ENCODE data around the gene STK39. TPM values are rescaled to one million over a fixed set of nuclear protein-coding genes. Genes with fewer than 3 reads are reported as not detected.

Gene STK39
- total RNA-seq, 1 experiment from 2014 or later: 22.1 TPM

- Histone ChIP-seq H2AFZ (ENCODE audit: low read length) (no peak overlapping the region), H3K79me2 (ENCODE audit: insufficient read depth, low read length) (no peaks in the 10 kb centered on the region), H2BK12ac (ENCODE audit: insufficient read length, low read depth, low read length) (no peak overlapping the region), H3K4me1 (ENCODE audit: insufficient read depth, low read length) (no peaks in the 10 kb centered on the region), H2AK5ac (ENCODE audit: insufficient read length, low read length) (no peak overlapping the region), H3K18ac (ENCODE audit: insufficient read length, low read depth, low read length) (no peak overlapping the region), H4K8ac (replicated peaks; ENCODE audit: insufficient read length, low read depth, low read length) (no peak overlapping the region), H2BK20ac (ENCODE audit: low read depth, low read length, poor library complexity, severe bottlenecking) (no peak overlapping the region), H3K23me2 (ENCODE audit: insufficient read length, low read depth, low read length, poor library complexity, severe bottlenecking) (no peaks in the 10 kb centered on the region), H3K9ac (ENCODE audit: extremely low read depth, insufficient read length, low read length) (no peak overlapping the region), H3T11ph (ENCODE audit: low read length) (no peak overlapping the region), H4K5ac (ENCODE audit: insufficient read length, low read depth, low read length) (no peak overlapping the region), H3K9me3 (ENCODE audit: control insufficient read depth, low read depth, low read length) (no peaks in the 10 kb centered on the region), H2BK5ac (ENCODE audit: insufficient read length, low read length) (no peak overlapping the region), H3K79me1 (ENCODE audit: insufficient read depth, low read depth, low read length, poor library complexity, severe bottlenecking) (no peaks in the 10 kb centered on the region), H3K14ac (ENCODE audit: insufficient read depth, low read length) (no peak overlapping the region), H3K23ac (ENCODE audit: insufficient read length, low read depth, low read length) (no peak overlapping the region), H3K27me3 (ENCODE audit: insufficient read depth, low read length) (no peaks in the 10 kb centered on the region), H2BK15ac (ENCODE audit: low read depth, low read length) (no peak overlapping the region), H3K27ac (ENCODE audit: insufficient read length, low read depth, low read length) (no peak overlapping the region), H4K91ac (ENCODE audit: insufficient read length, low read depth, low read length) (no peak overlapping the region), H3K56ac (ENCODE audit: insufficient read length, low read depth, low read length) (no peak overlapping the region), H2BK120ac (ENCODE audit: low read depth, low read length, poor library complexity, severe bottlenecking) (no peak overlapping the region), H3K4me2 (ENCODE audit: insufficient read depth, insufficient read length, low read length) (no peak overlapping the region), H3K4ac (ENCODE audit: low read depth, low read length) (no peak overlapping the region), H4K20me1 (ENCODE audit: control insufficient read depth, insufficient read depth, insufficient read length) (no peaks in the 10 kb centered on the region)
- no peaks in the 10 kb centered on the region; a peak in 1 of 4 replicates for H3K4me1 Mint-ChIP-seq
- TF ChIP-seq CTCF (conservative IDR thresholded peaks at IDR 0.05): no peak
- DNase-seq: no peak
- no CpG with 5 or more reads among the region's 5 CpGs for WGBS (ENCODE audit: extremely low coverage, insufficient read length, low lambda C conversion rate)
- no peaks in the 10 kb centered on the region for H3K27me3 Mint-ChIP-seq (ENCODE audit: low read depth)
- H3K9me3 Mint-ChIP-seq: peaks cover 6 to 7% of the 10 kb centered on the region in 2 experiments; a peak in 3 of 5 replicates
- no peak overlapping the region for H3K27ac Mint-ChIP-seq
- no peak overlapping the region for H3K4me3 Mint-ChIP-seq
- H3K36me3 Mint-ChIP-seq (ENCODE audit: insufficient read depth in 1 of 3, low read depth in 3 of 3): peaks cover 5 to 13% (median 8%) of the 10 kb centered on the region in 3 experiments; a peak in 6 of 7 replicates
Measured at GRCh38 chr2:168233726-168234406, 13.5 kb downstream of the STK39 start.
